Activated T-helper 17 cell treated with anti-CD3 and anti-CD28 coated beads, Interleukin-2, amount 50 U/mL, for 72 hours (primary cell): Measurements from ENCODE around the gene ZNF609. TPM values are rescaled to one million over a fixed set of nuclear protein-coding genes. Genes with fewer than 3 reads are reported as not detected.

Experiments used
- ATAC-seq: fragments of 150-1000 bp; cut with Tn5 transposase; replicated peaks from 2 replicates; pipeline ENCODE4 v1.10.0; 2021; ENCODE audit warnings: mild to moderate bottlenecking, moderate library complexity
- H3K27ac Mint-ChIP-seq: one replicate; pipeline ENCODE4 v1.8.0; 2022; ENCODE audit warnings: mixed read lengths
- H3K27me3 Mint-ChIP-seq: one replicate; pipeline ENCODE4 v1.8.0; 2022; ENCODE audit warnings: mixed read lengths
- H3K36me3 Mint-ChIP-seq: one replicate; pipeline ENCODE4 v1.8.0; 2022; ENCODE audit warnings: low read depth, mild to moderate bottlenecking, mixed read lengths
- H3K4me1 Mint-ChIP-seq: one replicate; pipeline ENCODE4 v1.8.0; 2022; ENCODE audit warnings: mixed read lengths
- H3K4me3 Mint-ChIP-seq: one replicate; pipeline ENCODE4 v1.8.0; 2022; ENCODE audit warnings: mild to moderate bottlenecking, mixed read lengths
- H3K9me3 Mint-ChIP-seq: one replicate; pipeline ENCODE4 v1.8.0; 2022; ENCODE audit warnings: mixed read lengths
- total RNA-seq, 2 donors: library from RNA; stranded (reverse); gene quantifications; one replicate each; pipeline ENCODE4 v1.2.3, GENCODE V29; 2022

ZNF609 gene
- total RNA-seq, 2 donors from 2014 or later, result 27.3 to 41.2 TPM

GRCh38 chr15:64444836-64445235 is 15.5 kb upstream of the ZNF609 start:
- Mint-ChIP-seq H3K36me3 (peaks cover 72% of the 10 kb centered on the region), H3K4me1 (peaks cover 27% of the 10 kb centered on the region), H3K4me3 (peak overlapping the region; percentile 58), H3K27ac (peak overlapping the region; percentile 80), H3K9me3 (no peaks in the 10 kb centered on the region), H3K27me3 (no peaks in the 10 kb centered on the region)
- no peak for ATAC-seq

- ATAC-seq, result no peak
- no peaks in the 10 kb centered on the region for H3K9me3 Mint-ChIP-seq
- H3K27ac Mint-ChIP-seq, result no peak overlapping the region
- H3K27me3 Mint-ChIP-seq, result no peaks in the 10 kb centered on the region
- no peak overlapping the region for H3K4me3 Mint-ChIP-seq
- peaks cover 19% of the 10 kb centered on the region for H3K4me1 Mint-ChIP-seq
- peaks cover 64% of the 10 kb centered on the region for H3K36me3 Mint-ChIP-seq
These were observed 12.7 kb upstream of the ZNF609 start for GRCh38 chr15:64447536-64448315.

GRCh38 chr15:64452988-64453688 is 7.2 kb upstream of the ZNF609 start:
- Mint-ChIP-seq H3K27me3 (no peaks in the 10 kb centered on the region), H3K27ac (no peak overlapping the region), H3K4me3 (no peak overlapping the region), H3K4me1 (peaks cover 2% of the 10 kb centered on the region), H3K36me3 (peaks cover 38% of the 10 kb centered on the region), H3K9me3 (no peaks in the 10 kb centered on the region)
- ATAC-seq, result no peak

GRCh38 chr15:64453689-64454037 is 6.7 kb upstream of the ZNF609 start:
- ATAC-seq, result no peak
- Mint-ChIP-seq H3K27ac (no peak overlapping the region), H3K36me3 (peaks cover 33% of the 10 kb centered on the region), H3K4me3 (no peak overlapping the region), H3K9me3 (no peaks in the 10 kb centered on the region), H3K4me1 (no peaks in the 10 kb centered on the region), H3K27me3 (no peaks in the 10 kb centered on the region)

- Mint-ChIP-seq H3K27me3 (no peaks in the 10 kb centered on the region), H3K36me3 (peaks cover 28% of the 10 kb centered on the region), H3K9me3 (no peaks in the 10 kb centered on the region), H3K4me1 (peaks cover under 1% of the 10 kb centered on the region), H3K27ac (no peak overlapping the region), H3K4me3 (no peak overlapping the region)
- no peak for ATAC-seq
These were observed 6.1 kb upstream of the ZNF609 start for GRCh38 chr15:64454282-64454681.

GRCh38 chr15:64455961-64456371 is 4.4 kb upstream of the ZNF609 start:
- peaks cover 21% of the 10 kb centered on the region for H3K36me3 Mint-ChIP-seq
- H3K27me3 Mint-ChIP-seq, result no peaks in the 10 kb centered on the region
- peak overlapping the region; percentile 40 for H3K27ac Mint-ChIP-seq
- H3K9me3 Mint-ChIP-seq, result no peaks in the 10 kb centered on the region
- H3K4me3 Mint-ChIP-seq, result no peak overlapping the region
- peaks cover 8% of the 10 kb centered on the region for H3K4me1 Mint-ChIP-seq
- ATAC-seq, result no peak

- ATAC-seq, result no peak
- Mint-ChIP-seq H3K27ac (peak overlapping the region; percentile 40), H3K4me3 (no peak overlapping the region), H3K4me1 (peaks cover 8% of the 10 kb centered on the region), H3K9me3 (no peaks in the 10 kb centered on the region), H3K36me3 (peaks cover 27% of the 10 kb centered on the region), H3K27me3 (no peaks in the 10 kb centered on the region)
These were observed 3.7 kb upstream of the ZNF609 start for GRCh38 chr15:64456634-64457108.

GRCh38 chr15:64459066-64459781 is 1.2 kb upstream of the ZNF609 start:
- no peak for ATAC-seq
- Mint-ChIP-seq H3K36me3 (peaks cover 31% of the 10 kb centered on the region), H3K4me1 (peaks cover 14% of the 10 kb centered on the region), H3K27me3 (no peaks in the 10 kb centered on the region), H3K27ac (peak overlapping the region; percentile 74), H3K4me3 (peak overlapping the region; percentile 89), H3K9me3 (no peaks in the 10 kb centered on the region)

- peaks cover 22% of the 10 kb centered on the region for H3K36me3 Mint-ChIP-seq
- peak overlapping the region; percentile 89 for H3K4me3 Mint-ChIP-seq
- ATAC-seq, result peak; percentile 88
- H3K27me3 Mint-ChIP-seq, result no peaks in the 10 kb centered on the region
- H3K27ac Mint-ChIP-seq, result peak overlapping the region; percentile 90
- H3K4me1 Mint-ChIP-seq, result peaks cover 24% of the 10 kb centered on the region
- H3K9me3 Mint-ChIP-seq, result no peaks in the 10 kb centered on the region
These were observed 644 bp downstream of the ZNF609 start for GRCh38 chr15:64460724-64461720.

GRCh38 chr15:64461721-64462162 is 1.4 kb downstream of the ZNF609 start:
- Mint-ChIP-seq H3K36me3 (peaks cover 16% of the 10 kb centered on the region), H3K4me1 (peaks cover 30% of the 10 kb centered on the region), H3K9me3 (no peaks in the 10 kb centered on the region), H3K27ac (peak overlapping the region; percentile 90), H3K4me3 (peak overlapping the region; percentile 89), H3K27me3 (no peaks in the 10 kb centered on the region)
- peak; percentile 49 for ATAC-seq

- H3K9me3 Mint-ChIP-seq, result no peaks in the 10 kb centered on the region
- peak overlapping the region; percentile 90 for H3K27ac Mint-ChIP-seq
- peaks cover 16% of the 10 kb centered on the region for H3K36me3 Mint-ChIP-seq
- peak overlapping the region; percentile 89 for H3K4me3 Mint-ChIP-seq
- no peaks in the 10 kb centered on the region for H3K27me3 Mint-ChIP-seq
- H3K4me1 Mint-ChIP-seq, result peaks cover 38% of the 10 kb centered on the region
- ATAC-seq, result no peak
These were observed 2.1 kb downstream of the ZNF609 start for GRCh38 chr15:64462492-64462891.

GRCh38 chr15:64464276-64465005 is 4.1 kb downstream of the ZNF609 start:
- ATAC-seq, result no peak
- Mint-ChIP-seq H3K4me3 (peak overlapping the region; percentile 37), H3K4me1 (peaks cover 45% of the 10 kb centered on the region), H3K9me3 (no peaks in the 10 kb centered on the region), H3K27me3 (no peaks in the 10 kb centered on the region), H3K27ac (no peak overlapping the region), H3K36me3 (peaks cover 30% of the 10 kb centered on the region)
